Measurements from ENCODE around the gene SLC4A4.
"Not testable (repeated sequence)": the region's sequence is repeated elsewhere in the genome, so short reads cannot be mapped to it uniquely, and the experiment has no call there.

The SLC4A4 gene

DNA sequence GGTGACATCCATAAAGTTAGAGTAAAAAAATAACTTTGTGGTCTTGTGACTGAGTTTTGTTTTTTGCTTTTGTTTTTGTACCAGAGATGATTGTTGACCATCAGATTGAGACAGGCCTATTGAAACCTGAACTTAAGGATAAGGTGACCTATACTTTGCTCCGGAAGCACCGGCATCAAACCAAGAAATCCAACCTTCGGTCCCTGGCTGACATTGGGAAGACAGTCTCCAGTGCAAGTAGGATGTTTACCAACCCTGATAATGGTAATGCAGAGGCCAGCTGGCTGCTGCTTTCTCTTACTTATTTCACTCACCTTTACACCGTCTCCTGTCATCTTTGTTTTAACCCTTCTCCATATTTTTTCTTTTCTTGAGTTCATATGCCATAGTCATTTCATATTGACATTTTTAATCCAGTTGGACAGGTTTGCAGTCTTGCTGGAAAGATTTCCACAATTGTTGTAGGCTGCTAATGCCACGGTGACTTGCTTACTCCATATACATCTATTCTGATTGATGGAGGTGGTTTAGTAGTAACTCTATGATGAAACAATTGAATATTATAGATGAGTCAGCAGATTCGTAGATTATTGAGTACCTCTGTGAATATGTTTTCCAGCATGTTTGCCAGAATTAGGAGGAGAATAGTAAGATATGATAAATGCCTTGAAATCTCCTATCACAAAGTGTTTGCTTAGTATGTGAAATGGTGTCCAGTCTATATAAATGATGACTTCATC, 18.3 kb downstream of the SLC4A4 start:
- no peak for DNase-seq (ENCODE audit: low spot score)

DNA sequence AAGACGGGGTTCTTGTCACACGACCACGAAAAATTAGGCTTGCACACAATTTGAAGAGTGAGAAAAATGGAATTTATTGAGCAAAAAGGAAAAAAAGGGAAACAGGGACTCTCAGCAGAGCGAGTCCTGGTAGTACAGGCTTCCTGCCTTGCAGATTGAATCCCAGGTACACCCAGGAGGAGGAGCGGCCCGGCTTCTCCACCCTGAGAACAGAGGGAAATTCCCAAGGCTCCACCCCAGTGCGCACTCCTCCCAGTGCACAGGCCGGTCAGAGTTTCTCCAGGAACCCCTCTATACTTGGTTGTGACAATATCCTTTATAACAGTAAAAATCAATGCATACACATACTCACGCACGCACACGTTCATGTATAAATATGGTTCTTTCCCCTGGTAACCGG, 22.0 kb downstream of the SLC4A4 start:
- no peak for DNase-seq (ENCODE audit: low spot score)

DNA sequence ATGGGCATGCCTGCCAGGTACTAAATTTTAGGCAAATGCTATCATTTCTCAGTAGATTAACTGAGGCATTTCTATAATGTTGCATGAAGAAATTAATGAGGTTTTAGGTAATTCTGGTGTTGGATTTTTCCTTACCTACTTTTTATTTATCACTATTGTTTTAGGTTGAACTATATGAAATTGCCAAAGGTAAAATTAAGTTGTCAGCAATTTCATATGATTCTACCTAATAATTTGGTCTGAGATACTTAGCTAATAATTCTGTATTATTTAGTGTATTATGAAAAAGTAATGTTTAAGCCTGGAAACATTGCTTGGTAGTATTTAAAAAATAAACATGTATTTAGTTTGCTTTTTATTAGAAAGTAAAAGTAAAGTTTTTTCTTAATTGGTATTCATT, 22.7 kb downstream of the SLC4A4 start:
- DNase-seq (ENCODE audit: low spot score): no peak

DNA sequence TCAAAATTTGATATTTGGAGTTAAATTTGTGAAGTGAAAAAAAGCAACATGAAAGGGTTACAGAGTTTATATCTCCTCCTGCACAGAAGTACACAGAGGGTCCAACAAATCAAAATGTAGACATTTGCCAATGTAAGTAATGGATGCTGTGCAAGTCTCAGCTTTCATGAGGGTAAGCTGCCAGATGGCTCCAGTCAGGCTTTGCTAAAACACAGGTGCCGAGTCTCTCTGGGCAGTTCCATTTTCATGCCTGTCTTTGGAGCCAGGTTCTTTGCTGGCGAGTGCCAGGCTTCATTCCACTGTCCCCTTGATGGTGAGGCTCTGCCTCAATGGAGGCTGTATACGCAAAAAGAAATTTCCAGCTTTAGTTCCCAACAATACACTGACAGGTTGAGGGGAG, 27.9 kb downstream of the SLC4A4 start:
- no peak for DNase-seq (ENCODE audit: low spot score)

DNA sequence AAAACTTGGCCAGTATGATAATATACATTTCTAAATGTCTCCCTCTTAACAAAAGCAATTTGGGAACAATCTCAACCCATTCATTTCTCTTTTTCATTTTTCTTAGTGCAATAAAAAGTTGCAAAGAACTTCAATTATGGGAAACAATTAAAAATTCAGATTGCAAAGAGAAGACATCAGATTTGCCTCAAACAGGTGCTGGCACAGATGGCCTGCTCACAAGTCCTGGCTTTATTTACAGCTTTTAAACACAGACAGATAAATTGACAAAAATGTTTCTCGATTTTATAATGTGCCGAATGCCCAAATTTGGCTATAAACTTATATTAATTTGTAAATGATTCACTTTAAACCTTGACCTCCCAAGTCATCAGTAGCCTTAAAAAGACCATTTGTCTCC, 28.7 kb downstream of the SLC4A4 start:
- no peak for DNase-seq (ENCODE audit: low spot score)

DNA sequence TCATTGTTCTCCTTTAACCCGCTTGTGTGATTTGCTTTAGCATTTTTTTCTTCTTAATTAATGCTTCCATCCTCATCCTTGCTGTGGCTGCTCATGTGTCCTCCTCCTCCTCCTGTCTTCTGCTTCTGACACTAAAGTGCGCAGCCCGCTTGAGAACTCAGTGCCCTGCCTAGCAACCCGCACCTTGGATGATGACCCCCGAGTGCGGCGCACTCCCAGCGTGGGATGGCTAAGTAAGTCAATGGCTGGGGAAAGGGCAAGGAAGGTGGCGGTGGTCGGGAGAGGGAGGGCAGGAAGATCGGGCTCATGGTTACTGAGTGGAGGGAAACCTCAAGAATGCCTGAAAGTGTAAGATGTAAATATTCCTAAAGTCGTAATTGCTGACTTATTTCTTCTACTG, 30.1 kb downstream of the SLC4A4 start:
- no peak for DNase-seq (ENCODE audit: low spot score)

DNA sequence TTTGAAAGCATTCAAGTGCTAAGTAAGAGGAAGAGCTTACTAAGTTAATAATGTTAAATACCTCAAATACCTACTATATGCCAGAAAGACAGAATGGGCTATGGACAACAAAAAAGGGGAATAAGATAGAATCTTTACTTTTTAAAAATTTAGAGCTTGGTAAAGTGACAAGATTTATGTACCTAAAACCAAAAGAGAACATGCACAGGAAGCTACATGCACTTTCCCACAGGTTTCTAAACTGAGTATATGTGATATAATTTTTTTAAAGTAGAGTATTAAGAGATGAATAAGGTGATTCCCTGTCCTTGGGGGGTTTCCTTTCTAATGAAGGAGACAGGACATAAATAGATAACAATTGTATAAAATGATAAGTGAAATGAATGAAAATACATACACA, 30.7 kb downstream of the SLC4A4 start:
- no peak for DNase-seq (ENCODE audit: low spot score)

DNA sequence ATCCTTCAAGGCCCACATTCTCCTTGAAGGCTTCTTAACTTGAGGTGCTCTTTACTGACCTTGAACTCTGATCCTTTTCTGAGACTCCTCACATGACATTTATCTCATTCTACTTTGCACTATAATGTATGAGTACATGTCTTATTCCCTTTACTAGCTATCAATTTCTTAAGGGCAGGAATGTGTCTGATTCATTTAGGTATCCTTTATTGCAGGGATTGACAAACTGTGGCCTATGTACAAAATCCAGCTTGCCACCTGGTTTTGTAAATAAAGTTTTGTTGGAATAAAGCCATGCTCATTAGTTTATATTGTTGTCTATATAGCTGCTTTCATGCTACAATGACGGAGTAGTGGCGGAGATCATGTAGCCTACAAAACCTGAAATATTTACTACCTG, 36.7 kb downstream of the SLC4A4 start:
- DNase-seq (ENCODE audit: low spot score): no peak

DNA sequence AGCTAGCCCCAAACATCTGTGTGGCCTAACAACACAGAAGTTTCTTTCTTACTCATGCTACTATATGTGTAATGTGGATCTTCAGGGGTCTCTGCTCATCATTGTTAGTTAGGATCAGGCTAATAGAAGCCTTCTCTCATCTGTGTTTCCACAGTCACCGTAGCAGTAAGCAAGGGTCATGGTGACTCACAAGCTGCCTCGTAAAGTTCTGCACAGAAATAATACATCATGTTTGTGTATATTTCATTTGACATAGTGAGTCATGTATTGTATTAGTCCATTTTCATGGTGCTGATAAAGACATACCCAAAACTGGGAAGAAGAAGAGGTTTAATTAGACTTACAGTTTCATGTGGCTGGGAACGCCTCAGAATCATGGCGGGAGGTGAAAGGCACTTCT, 38.7 kb downstream of the SLC4A4 start:
- DNase-seq (ENCODE audit: low spot score): no peak

DNA sequence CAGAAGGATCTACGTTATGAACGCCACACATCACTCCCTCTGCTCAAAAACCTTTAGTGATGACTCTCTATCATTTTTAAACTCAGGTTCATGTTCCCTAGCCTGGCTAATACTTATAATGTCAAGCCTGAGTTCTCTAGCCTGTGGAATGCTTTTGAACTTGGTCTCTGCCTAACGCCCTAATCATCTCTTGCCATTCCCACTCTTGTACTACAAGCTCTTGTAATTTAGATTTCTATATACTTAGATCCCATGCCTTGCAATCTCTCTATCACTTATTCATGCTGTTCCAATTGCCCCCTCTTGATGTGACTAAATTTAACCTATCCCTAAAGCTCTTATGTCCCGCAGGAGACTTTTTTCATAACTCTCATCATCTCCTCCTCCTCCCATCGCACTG, 40.3 kb downstream of the SLC4A4 start:
- no peak for DNase-seq (ENCODE audit: low spot score)

DNA sequence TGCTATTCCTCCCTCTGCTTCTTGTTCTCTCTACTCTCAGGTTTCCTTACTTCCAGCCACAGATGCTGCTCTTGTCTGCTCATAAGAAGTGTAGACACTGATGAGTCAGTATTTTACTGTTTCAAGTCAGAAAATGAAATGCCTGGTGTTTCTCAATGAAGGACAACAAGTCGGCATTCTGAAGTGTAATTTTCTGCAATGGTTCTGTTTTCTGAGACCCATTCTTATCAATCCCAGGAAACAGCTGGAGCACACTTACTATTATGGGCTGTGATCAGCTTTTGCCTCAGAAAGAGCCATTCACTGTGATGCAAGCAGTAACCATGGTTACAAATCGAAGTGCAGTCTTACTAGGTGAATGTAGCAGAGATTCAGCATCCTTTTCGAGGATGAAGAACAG, 42.0 kb downstream of the SLC4A4 start:
- no peak for DNase-seq (ENCODE audit: low spot score)

DNA sequence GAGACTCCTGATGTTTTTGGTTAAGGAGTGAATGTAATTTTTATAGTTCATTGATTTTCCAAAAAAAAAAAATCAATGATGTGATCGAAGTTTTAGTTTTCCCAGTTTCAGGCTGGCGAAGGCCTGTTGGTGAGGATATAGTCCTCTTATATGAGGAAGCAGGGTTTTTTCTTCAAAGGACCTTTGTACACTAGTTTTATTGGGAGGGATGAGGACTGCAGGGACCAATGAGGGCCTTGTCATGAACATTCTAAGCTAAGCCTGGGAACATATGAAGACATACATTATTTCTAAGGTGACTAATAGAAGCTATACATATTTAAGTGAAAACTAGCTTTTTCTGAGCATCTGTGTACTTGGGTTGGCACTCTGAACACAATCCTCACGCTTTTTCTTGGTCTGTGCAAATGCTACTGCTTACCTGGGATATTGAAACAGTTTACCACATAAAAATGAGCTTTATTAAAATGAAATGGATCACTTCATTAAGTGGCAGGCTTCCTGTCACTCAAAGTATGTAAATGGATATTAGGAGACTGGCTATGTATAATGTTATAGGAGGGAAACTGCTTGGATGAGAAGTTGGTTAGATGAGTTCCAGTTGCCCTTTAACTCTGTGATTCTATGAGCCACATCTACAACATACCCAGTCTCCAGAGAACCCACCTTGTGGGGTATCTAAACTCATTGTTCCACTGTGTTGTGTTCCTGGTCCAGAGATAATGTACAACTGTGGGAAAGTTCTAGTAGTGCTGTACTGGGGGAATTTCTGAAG, 43.5 kb downstream of the SLC4A4 start:
- no peak for DNase-seq (ENCODE audit: low spot score)

DNA sequence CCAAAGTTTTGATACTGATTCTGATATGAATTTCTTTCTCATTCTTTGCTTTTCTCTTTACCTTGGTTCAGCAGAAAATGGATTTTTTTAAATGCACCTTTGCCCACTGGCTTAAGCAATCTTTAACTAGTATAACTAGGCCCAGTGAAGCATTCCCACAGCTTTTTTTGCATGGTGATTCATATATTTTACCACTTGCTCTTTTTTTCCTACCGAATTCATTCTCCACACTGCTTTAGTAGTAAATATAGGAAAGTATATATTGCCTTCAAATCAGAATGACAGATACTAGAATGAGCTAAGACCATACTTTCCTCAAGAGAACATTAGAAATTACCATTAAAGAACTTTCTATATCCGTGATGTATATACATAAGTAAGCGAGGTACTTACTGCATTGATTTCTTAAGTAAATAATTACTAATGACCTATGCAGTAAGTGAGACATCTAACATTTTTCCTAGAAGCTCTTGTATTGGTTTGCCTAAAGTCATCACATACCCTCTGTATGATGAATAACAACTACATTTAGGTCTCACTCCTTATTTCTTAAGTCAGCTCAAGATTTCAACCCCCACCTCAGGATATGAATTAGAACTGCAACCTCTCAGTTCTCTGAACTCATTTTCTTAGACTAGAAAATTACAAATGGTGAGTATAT, 44.2 kb downstream of the SLC4A4 start:
- DNase-seq (ENCODE audit: low spot score): no peak

DNA sequence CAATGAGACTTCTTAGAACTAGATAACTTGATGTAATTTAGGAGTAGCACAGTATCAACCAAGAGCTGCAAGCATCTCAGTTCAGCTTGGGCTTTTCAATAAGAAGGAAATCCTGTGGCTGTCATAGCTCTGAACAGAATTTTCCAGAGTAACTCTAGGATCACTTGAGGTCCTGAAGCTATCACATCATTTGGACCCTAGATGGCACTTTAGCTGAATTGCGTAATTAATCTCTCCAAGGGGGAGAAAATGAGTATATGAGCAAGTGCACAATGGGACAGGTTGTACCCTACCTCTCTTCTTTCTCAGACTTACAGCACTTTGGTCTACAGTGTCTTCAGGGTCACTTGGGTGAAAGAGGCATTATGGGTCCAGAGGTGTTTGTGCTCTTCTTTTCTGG, 45.2 kb downstream of the SLC4A4 start:
- no peak for DNase-seq (ENCODE audit: low spot score)

DNA sequence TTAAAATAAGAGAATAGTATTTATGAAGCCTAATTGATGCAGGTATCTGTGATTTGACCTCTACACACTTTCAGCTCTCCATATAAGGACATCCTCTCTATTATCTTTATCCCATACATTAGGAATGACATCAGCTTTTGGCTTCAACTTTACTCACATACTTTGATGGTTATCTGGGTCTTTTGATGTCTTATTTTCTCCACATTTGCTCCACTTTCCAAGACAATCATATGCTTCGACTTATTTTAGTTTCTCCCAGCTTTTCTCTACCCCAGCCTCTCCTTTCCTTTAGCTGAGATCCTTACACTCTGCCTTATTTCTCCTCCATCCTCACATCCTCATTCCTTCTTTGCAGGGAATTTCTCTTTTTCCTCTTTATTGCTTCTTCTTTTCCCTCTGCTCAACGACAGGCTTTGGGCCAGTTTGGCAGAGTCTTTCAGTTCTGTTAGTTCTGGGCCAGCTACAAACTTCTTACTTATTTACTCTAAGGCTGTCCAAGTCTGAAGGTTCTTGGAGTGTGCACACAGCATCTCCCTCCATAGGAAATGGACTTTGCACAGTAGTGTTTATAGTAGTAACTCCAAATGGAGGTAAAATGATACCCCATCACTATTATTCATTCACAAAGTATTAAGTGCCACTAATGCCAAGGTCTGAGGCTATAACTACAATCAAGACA, 50.5 kb downstream of the SLC4A4 start:
- DNase-seq (ENCODE audit: low spot score): no peak

DNA sequence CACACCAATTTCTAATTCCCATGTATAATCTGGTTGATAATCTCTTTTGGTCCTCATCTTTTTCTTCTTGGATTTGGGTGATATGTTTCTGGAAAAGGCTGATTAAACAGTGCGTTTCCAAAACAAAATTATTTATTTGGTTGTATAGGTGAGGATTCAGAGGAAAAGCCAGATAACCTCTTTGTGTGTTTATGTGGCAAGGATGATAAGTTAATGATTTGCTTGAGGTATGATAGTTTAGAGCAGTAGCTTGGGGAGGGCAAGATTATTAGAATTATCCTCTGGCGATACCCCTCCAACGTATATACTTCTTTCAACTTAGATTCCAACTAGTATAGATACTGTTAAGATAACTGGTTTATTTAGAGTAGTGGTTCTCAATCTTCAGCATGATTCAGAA, 53.3 kb downstream of the SLC4A4 start:
- no peak for DNase-seq (ENCODE audit: low spot score)

DNA sequence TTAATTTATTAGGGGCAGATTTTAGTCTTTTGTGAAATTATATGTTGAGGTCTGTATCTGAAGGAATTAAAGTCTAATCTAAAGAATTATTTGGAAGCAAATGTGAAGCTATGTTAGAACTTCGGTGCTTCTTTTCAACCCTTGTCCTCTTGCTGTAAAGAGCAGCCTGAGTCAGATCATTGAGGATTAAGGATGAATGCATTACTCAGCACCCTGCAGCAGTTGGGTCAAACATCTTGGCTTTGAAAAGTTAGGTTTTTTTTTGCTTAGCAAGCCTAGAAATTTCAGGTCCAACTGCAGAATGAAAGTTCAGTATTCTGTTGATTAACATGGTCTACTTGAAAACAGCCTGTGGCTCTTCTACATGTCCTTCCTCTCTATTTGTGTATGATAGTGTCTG, 57.6 kb downstream of the SLC4A4 start:
- no peak for DNase-seq (ENCODE audit: low spot score)

DNA sequence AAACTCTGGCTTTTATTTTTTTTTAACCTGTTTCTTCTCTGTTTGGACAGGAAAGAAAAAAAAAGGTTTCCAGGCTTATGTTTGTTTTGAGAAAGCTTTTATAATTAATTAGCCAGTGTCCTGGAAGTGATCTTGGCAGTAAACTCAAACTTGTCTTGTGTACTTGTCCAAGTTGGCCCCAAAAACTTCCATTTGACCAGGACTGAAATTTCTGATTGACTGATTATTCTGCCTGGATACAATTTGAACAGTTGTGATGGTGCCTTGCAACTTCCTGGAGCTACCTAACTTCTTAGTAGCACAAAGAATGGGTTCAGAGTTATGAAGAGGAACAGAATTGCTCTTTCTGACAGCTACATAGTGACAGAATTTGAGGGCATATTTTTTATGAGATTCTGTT, 62.0 kb downstream of the SLC4A4 start:
- no peak for DNase-seq (ENCODE audit: low spot score)

DNA sequence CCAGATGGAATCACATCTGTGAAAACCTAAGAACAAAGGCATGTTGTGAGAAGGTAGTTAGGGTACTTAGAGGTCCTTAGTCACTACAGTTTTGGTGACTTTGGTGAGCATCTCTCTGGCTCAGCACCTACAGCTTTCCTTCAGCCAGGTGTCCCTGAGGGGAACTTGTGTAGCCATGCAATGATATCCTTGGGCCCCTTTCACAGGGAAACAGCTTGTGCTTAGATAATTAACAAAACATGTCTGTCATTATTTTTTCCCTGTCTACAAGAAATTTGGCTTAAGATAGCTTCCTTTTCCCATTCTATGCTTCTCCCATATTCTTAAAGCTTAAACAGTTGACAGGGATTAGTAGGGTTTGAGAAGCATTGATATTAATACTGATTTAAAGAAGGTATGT, 63.8 kb downstream of the SLC4A4 start:
- no peak for DNase-seq (ENCODE audit: low spot score)

DNA sequence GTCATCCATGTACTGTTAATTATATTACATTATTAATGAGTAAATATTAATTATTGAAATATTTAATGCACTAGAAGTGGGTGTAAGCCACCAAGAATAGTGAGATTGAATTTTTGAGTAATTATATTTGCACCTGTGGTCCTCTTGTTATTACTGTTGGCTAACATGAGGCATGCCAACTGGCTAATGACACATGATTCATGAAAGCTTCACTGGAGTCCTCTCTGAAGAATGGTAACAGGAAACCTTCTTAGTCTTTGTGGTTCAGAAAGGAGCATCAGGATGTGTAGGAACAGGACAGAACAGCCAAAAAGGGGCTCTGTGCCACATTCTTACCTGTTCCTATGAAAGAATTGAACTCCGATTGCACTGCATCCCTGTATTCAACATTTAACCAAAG, 65.2 kb downstream of the SLC4A4 start:
- no peak for DNase-seq (ENCODE audit: low spot score)

DNA sequence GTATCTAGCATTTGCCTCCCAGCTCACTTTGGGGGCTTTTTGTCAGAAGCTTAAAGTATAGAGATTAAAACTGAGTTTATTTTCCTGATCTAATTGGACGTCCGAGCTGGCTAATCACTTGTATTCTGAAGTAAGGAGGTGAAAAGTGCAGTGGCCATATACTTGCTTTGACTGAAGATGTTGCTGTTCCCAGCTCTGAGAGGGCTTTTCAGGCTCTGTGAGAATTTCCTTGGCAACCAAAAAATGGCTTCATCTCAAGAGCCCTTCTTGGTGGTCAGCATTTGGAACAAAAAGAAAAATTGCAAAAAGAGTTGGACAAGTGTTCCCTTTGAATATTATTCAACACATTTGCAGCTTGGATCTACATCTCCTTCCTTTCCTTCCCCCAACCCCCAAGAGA, 67.0 kb downstream of the SLC4A4 start:
- no peak for DNase-seq (ENCODE audit: low spot score)

DNA sequence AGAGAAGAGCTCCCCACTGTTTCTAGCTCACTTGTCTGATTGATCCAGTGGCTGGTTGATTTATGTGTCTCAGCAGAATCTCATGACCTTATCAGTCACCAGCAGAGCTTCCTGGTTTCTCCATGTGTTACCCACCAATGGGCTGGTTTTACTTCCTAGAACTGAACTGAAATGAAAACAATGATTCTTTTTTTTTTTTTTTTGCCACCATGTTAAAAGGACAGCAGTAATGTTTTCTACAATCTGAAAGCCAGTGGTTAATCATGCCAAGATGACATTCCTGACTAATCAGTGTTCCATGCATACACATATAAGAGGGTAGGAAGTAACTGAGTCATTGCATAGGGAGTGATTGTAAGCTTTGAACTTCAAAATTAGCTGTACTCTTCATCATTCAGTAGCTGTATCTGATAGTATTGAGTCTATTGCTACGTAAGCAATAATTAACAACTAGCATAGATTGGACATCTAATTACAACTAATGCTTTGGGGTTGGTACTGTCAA, 67.7 kb downstream of the SLC4A4 start:
- no peak for DNase-seq (ENCODE audit: low spot score)

DNA sequence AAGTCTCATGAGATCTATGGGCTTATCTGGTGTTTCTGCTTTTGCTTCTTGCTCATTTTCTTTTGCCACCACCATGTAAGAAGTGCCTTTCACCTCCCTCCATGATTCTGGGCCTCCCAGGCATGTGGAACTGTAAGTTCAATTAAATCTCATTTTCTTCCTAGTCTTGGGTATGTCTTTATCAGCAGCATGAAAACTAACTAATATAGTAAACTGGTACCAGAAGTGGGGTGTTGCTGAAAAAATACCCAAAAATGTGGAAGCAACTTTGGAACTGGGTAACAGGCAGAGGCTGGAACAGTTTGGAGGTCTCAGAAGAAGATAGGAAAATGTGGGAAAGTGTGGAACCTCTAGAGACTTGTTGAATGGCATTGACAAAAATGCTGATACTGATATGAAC, 70.1 kb downstream of the SLC4A4 start:
- DNase-seq (ENCODE audit: low spot score): not testable (repeated sequence)

Measured in CD4-positive, alpha-beta T cell treated with Interleukin-2 at 100 ng/mL for 4 hours (primary cell).